Activated naive CD4-positive, alpha-beta T cell treated with Interleukin-2 at 50 U/mL for 16 hours (primary cell): Measurements from ENCODE around the gene SUSD3.

ENCODE experiments used
- DNase-seq: peaks from one replicate; pipeline ENCODE4 v3.0.0-alpha.2; 2020

The SUSD3 gene

DNA sequence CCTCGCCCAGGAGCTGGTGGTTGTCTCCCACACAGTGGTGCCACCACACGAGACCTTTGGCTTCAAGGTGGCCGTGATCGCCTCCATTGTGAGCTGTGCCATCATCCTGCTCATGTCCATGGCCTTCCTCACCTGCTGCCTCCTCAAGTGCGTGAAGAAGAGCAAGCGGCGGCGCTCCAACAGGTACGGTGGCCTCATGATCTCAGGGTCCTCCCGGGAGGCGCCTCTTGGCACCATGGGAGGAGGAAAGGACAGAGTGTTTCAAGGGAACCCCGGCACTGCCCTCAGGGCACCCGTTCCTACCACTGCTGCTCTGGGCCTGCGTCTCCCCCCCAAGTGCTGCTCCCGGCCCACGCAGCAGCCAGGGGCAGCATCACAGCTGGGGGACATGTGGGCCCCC lies 19.3 kb downstream of the SUSD3 start:
- DNase-seq, result no peak

DNA sequence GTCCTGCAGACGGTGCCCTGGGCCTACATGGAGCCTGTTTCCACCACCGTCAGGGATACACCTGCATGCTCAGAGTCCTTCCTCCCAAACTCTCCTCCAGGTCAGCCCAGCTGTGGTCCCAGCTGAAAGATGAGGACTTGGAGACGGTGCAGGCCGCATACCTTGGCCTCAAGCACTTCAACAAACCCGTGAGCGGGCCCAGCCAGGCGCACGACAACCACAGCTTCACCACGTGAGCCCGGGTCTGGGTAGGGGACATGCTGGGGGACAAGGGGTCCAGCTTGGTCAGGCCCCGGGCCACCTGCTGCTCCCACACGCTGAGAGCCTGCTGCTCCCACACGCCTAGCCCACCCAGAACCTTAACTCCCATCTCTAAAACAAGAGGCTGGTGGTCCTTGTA lies 20.9 kb downstream of the SUSD3 start:
- no peak for DNase-seq

DNA sequence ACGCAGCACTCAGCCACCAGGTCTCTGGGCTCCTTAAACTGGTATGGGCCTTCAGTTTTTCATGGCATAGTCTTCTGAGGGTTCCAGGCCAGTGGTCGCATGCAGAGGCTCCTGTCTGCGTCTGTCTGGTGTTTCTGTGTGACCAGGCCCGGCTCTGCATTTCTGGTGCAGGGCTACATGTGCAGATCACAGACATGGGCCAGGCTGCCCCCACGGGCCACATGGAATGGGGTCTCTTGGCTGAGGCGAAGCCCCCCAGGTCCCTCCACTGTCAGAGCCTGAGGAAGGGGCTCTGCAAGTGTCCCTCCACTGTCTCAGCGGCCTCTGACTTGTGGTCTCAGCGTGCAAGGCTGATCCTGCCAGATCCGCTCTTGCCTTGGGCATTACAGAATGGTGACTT lies 21.9 kb downstream of the SUSD3 start:
- no peak for DNase-seq

DNA sequence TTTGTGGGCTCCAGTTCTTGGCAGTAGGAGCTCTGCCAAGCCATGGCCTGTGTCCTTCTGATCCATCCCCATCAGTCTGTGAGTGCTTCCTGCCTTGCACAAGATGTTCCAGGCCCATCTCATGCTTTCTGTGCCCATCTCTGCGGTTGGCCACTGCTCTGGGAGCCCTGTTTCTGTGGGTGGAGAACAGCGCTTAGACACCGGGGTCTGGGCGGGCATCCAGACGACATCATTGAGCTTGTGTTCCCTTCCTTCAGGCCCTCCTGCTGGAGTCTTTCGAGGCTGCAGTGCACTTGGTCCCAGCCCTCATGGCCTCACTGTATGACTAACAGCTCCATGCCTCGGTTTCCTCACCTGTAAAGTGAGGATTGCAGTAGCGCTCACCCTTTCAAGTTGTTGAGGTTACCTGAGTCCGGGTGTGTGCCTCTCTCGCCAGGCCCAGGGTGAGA lies 22.6 kb downstream of the SUSD3 start:
- no peak for DNase-seq

DNA sequence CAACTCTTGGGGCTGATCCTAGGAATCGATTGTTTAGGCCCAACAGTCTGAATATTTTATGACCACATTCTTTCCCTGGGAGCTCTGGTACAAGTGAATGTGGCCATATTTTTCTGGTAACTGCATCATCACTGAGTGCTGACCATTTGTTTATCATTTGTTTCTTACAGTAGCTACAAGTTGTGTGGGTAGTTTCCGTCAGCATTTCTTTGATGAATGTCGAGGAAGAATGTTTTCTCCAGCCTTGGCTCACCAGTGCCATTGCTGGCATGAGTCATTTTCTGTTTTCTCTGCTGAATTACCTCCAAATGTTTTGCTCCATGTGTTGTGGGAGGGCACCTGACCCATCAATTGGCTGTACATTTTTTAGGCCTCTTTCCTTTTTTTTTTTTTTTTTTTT lies 23.4 kb downstream of the SUSD3 start:
- DNase-seq, result no peak

DNA sequence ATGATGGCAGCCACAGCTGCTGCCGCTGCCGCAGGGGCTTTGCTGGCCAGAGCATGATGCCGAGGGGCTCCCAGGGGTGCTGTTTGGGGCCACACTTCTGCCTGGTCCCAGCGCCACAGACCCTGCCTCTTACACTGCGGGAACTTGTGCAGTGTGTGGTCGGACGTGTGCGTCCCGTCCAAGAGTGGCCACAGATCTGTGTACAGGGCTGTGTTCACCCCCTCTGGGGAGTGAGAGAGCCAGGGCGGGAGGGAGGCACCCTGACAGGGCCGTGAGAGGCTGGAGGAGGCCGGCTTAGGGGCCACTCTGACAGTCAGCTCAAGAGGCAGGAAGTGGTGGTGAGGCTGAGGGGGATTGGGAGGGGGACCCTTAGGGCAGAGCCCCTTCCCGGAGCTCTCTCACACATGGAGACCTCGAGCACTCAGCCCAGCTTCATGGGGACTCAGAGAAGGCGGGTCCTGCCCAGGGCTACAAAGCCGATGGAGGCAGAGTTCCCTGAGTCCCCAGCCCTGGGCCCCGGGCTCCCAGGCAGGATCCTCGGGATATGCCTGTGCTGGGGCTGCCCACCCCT lies 24.4 kb downstream of the SUSD3 start:
- no peak for DNase-seq

DNA sequence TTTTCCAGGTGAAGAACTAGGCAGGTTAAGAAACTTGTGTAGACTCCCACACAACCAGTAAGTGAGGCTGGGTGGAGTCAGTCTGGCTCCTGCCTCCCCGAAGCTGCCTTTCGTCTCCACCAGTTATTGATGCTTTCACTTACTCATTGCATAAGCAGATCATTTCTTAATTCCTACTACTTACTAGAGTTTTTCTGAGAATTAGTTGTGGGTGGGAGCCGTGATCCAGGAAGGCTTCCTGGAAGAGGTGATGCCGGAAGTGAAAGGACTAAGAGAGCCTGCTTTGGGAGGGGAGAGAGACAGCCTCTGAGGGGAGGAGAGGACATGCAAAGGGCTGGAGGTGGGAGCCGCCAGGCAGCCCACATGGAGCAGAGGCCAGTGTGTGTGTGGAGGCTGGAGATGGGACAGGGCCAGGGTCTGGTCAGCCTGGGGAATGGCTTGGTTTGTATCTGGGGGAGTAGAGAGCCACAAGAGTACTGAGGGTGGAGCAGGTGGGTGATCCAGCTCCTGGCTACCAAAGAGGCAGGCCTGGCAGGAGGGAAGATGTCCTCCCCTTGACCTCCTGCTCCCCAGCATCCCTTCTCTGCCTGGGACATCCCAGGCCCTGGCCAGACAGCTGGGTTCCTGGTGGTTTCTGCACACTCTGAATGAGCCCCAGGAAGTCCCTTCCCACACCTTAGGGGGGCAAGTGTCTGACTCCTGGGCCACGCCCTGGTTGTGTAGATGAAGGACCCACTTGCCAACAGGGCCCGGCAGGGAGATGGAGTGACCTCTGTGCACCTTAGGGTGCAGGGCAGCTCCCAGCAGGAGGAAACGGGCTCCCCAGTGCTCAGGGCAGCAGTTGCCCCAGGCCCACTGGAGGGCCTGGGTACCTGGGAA lies 25.3 kb downstream of the SUSD3 start:
- peak; percentile 55 for DNase-seq

DNA sequence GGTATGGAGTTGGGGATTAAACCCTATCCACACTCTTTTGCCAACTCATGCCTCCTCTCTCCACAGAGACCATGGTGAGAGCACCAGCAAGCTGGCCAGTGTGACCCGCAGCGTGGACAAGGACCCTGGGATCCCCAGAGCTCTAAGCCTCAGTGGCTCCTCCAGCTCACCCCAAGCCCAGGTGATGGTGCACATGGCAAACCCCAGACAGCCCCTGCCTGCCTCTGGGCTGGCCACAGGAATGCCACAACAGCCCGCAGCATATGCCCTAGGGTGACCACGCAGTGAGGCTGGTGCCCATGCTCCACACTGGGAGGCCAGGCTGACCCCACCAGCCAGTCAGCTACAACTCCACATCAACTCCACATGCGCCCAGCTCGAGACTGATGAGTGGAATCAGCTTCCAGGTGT lies 26.0 kb downstream of the SUSD3 start:
- no peak for DNase-seq

DNA sequence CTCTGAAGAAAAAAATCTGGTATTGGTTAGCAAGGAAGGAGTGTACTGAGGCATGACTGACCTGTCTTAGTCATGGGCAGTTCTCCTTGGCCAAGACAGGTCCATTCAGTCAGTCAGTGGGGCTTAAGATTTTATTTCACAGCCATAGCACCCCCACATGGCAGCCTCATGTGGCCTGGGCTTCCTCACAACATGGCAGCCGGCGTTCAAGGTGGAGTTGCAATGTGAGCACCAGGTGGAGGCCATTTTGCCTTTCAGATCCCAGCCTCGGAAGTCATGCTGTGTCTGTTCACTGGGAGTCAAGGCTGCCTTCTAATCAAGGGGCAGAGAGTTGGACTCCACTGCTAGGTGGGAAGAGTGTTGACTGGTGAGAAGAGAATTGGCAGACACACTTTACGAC lies 27.2 kb downstream of the SUSD3 start:
- DNase-seq, result no peak

DNA sequence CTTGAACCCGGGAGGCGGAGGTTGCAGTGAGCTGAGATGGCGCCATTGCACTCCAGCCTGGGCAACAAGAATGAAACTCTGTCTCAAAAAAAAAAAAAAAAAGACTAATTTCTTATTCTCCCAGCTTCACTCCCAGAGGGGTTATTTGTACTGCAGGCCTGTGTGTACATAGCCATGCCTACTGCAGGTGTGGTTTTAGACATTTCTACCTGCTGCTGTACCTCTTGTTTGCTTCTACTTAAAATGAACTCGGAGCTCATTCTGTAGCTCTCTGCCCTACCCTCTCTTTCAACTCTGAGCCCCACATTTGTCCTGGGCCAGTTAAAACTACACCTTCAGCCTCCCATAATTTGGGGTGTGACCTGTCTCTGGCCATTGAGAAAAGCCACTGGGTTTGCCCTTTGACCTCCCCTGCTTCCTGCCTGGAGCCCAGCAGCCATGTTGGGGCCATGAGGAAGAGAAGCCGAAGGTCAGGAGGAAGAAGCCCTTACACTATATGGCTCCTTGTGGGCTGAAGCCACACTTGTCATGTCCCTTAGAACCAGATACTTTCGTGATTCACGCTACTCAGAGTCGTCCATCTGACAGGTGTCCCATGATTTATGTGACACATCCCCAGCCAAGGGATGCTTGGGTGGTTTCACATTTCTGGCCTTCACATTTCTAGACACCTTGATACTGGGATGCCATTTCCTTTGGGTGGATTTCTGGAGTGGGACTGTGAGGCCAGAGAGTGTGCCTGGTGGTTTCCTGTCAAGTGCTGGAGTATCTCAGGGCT lies 28.1 kb downstream of the SUSD3 start:
- DNase-seq, result no peak

DNA sequence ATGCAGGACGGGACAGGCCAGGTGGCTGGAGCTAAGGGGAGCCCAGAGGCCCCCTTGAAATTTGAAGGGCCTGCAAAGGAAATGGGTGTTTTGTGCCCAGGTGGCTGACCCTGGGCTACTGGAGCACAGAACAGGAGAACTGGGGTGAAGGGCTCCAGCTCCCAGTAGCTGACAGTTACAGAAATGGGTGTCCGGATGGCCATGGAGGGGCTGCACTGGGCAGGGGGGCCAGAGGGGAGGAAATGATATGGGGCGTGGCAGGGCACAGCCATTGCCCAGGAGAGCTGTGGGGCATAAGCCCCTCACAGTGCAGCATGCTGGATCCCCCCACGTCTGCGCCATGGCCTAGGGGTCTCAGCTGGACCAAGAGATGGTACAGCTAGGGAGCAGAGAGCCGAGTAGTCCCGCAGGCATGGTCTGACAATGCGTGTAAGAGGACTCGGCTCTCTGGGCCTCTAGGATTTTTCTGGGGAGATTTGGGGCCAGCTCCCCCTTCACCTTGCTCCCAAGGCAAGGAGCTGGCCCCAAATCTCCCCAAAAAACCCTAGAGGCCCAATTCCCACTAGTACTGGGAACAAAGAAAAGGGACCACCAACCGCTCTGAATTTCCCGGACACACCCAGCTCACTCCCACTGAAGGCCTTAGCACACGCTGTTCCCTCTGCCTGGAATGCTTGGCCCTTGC lies 29.6 kb downstream of the SUSD3 start:
- DNase-seq, result no peak

DNA sequence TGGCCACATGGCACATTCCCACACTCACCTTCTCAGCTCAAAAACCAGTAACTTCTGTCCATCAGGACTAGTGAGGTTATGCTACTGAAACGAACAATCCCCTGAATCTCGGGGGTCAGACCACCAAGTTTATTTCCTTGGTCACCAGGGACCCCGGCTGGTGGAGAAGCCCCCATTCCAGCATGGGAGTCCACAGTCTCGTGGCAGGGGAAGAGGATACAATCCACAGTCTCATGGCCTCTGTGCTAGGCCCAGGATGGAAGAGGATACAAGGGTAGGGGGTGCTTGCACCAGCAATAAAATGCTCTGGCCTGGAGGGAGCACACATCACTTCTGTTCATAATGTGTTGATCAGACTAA lies 30.1 kb downstream of the SUSD3 start:
- DNase-seq, result no peak

DNA sequence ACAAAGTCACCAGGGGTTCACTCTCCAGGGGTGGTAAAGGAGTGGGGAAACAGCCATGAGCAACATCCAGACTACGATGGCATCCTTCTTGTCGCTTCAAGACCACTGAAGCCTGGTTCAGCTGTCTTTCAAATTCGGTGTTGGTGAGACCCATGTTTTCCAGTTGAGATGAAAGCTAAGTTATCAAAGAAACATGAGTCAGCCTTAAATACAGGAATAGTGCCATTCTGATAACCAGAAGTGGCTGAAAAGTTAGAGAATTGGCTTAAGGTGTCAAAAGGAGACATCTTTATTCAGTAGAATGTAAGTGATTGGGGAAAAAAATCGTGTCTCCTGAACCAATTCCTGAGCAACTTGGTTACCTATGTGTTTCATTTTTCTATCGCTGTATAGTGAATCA lies 30.5 kb downstream of the SUSD3 start:
- DNase-seq, result no peak

DNA sequence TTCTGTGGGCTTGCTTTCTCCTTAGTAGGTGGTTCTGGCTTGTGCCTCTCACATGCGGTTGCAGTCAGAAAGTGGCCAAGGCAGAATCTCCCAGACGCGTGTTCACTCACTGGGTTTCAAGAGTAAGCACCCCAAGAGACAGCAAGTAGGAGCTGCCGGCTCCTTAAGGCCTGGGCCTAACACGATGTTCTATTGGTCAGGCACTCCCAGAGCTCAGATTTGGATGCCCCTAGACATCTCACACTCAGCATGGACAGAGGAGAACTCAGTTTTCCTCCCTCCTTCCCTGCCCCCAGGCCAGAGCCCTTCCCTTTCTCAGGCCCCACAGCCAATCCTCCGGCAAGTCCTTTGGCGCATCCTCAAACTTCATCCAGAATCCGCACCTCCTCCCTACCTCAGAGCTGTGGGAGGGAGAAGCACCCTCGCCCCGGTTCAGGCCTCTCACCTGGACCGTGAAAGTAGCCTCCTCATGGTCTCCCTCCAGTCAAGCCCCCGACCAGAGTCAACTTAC lies 31.0 kb downstream of the SUSD3 start:
- DNase-seq, result no peak

DNA sequence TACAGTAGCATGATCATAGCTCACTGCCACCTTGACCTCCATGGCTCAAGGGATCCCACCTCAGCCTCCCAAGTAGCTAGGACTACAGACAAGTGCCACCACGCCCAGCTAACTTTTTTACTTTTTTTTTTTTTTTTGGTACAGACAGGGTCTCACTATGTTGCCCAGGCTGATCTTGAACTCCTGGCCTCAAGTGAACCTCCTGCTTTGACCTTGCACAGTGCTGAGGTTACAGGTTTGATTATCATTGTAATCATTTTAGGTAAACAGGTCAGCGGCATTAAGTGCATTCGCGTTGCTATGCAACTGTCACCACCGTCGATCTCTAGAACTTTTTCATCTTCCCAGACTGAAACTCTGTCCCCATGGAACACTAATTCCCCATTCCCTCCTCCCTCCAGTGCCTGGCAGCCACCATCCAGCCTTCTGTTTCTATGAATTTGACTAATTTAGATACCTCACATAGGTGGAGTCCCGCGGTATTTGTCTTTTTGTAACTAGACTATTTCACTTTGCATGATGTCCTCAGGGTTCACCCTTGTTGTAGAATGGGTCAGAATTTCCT lies 31.7 kb downstream of the SUSD3 start:
- DNase-seq, result no peak

DNA sequence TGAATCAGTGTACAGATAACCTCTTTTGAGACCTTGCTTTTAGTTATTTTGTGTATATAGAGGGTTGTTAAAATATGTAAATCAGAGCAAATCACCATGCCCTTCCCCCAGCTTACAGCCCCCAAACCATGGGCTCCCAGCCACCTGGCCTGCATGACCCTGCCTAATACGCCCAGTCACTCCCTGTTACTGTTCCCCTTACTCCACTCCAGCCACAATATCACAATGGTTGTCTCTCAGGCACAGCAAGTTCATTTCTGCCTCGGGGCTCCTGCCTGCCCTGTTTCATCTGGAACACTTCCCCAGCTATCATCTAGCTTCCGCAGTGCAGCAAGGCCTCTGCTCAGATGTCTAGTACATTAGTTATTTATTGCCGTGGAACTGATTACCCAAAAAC lies 32.6 kb downstream of the SUSD3 start:
- no peak for DNase-seq

DNA sequence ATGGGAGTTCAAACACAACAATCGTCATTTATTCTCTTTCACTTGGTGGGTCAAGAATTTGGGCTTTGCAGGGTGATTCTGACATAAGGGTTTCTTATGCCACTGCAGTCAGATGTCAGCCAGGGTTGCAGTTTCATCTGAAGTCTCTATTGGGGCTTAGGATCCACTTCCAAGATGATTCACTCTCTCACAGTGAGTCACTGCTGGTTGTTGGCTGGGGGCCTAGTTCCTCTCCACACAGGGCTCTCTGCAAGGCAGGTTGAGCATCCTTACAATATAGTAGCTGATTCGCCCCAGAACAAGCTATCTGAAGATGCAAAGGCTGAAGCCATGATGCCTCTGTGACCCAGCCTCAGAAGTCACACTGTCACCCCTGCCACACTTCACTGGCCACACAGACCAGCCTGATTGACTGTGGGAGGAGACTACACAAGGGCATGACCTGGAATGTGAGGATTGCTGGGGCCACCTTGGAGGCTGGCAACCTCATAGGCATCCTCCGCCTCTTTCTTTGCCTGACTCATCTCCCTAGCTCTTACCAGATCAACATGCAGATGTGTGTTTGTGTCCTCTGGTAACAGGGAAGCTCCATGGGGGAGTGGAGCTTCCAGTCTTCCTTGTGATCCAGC lies 33.1 kb downstream of the SUSD3 start:
- peak; percentile 71 for DNase-seq

DNA sequence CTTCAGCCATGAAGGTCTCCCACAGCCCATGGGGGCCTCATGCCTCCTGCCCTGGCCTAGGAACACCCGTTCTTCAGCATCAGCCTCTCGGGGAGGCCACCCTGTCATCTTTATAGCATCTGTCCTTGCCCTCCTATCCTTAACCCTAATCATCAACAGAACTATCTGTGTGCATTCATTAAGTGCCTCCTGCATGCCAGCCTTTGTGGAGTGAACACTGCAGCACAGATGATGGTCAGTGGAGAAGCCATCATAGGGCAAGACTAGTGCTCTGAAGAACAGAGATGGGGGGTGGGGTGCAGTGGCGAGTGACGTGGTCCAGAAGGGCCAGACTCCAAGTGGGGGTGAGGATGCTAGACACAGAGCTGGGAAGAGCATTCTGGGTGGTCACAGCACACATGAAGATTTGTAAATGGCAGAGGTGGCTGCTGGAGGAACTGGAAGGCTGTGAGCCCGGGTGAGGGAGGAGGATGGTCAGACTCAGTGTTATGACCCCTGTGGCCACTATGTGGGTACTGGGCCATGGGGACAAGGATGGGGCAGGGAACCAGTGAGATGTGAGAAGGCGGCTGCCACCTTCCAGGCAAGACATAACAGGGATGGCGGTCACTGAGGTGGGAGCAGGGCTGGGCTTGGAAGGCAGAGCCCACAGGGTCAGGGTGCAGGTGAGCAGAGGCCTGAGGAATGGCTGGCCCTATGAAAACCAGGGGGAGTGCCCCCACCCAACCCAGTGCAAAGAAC lies 33.9 kb downstream of the SUSD3 start:
- no peak for DNase-seq

DNA sequence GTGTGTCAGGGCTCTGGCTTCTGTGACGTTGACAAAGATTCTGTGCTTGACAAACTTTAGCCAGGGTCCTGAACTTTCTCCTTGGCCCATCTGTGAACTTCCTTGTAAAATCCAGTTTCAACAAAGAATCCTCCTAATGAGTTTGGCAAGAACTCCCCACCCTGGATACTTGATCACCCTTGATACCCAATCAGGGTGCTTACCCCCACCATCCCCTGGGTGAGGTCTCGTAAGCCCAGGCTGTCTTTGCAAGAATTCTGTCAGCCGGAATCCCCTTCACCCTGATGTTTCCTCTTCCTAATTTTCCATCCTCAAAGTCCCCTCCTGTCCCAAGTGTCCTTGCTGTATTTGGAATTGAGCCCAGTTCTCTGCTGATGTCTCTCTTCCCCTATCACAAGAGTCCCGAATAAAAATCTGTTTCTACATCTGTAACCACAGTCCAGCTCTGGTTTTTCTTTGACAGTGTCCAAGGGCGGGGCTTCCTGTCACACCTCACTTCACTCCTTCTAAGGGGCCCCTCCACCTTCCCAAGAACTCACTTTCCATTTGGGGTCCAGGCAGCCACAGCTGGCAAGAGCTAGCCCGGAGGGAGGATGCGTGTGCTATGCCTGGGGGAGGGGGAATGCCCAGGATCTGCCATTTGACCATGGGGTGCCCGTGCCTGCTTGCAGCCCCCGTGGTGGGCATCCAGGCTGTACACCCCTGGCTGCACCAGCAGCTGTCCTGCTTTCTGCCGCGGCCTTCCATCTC lies 34.8 kb downstream of the SUSD3 start:
- no peak for DNase-seq

DNA sequence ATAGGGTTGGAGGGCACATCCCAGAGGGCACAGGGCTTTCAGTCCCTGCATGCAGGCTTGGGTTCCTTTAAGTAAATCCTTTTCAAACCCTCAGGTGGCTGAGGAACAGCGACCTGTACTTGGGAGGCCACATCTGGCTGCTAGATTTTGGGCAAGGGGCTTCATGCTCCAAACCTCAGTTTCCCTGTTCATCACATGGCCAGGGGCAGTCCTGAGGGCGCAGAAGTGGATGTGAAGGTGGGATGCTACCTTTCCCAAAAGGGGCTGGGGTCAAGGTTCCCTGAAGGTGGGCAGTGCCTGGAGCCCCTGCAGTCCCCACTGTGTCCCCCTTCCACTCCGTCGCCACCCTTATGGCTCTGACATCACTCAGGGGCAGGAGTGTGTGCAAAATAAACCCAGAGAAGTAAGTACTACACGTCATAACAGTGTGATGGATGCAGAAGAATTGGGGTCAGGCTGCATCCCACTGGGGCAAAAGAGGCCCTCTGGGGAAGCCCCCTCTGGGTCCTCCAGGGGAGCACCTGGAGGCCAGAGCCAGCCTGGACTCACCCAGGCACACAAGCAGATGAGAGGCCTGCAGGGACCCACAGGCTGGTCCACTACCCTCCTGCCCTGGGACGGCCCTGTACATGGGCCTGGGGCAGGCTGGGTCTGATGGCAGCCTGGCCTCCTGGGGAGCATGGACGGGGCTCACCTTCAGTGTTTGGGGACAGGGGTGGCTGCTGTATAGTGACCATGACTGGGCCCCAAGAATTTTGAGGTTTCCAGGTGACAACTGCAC lies 35.6 kb downstream of the SUSD3 start:
- no peak for DNase-seq
